Coronary artery (tissue), 2 donors: Measurements from ENCODE around the gene RAVER1.

Source experiments
- DNase-seq: peaks from one replicate; pipeline ENCODE4 v3.0.0-alpha.2; 2017; ENCODE audit warnings: low spot score
- H3K27ac ChIP-seq, 2 donors: fragments of 200-600 bp; sonication (generic); one replicate each; pipeline ENCODE4 v1.5.1; 2016 to 2019
- H3K4me3 ChIP-seq: fragments of 200-600 bp; sonication (generic); 2 replicates; pipeline ENCODE4 v1.5.1; 2016; ENCODE audit warnings: mild to moderate bottlenecking, moderate library complexity
- TF ChIP-seq, protein P1 (sequence below): fragments of 200-600 bp; sonication (generic); IDR thresholded peaks from one replicate; pipeline ENCODE4 v1.5.1; 2019; ENCODE audit warnings: antibody characterized with exemption

Gene RAVER1

DNA sequence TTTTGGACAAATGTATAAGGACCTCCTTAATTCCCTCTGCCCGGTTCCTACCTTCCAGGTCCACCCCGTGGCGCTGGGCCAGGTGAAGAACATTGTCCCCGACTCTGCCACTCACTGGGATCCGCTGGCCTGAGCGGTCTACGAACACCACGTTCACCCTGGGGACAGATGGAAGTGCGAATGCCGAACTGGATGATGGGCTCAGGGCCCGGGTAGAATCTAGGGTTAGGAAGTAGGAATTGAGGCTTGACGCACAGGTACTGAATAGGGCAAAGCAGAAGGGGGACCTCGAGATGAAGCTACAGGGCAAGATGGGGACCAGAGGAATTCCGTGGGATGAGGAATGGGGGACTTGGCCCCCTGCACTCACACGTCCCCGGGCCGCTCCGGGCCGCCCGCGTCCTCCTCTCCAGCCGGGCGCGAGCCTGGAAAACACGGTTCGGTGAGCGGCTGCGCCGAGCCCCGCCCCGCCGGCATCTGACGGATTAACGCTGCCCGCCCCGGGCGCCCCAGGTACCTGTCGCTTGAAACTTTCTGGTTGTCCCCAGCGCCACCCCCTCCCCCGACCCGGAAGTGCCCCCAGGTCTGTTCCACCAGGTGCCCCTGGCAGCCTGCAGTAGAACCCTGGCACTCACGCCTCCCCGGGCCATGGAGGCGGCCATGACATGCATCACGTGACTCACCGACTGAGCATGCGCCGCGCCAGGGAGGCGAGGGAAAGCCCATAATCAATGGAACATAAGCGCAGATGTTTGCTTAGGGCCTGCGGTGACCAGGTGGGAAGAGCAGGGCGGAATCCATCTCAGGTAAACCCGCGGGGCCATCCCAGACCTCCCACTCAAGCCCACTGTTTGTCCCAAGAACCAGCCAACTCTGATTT lies 17.8 kb downstream of the RAVER1 start, which contains the start of gene FDX2:
TSS of gene FDX2 (minus strand) at position 681 of the 880 bp plus-strand sequence. CDS start at position 662, 19 bp downstream.
- DNase-seq, result no peak
- peak within 1 kb of the TSS; percentile 85 for H3K4me3 ChIP-seq
- H3K27ac ChIP-seq, result peak within 1 kb of the TSS; percentile 9 to 63
- TF ChIP-seq, protein P1, sequence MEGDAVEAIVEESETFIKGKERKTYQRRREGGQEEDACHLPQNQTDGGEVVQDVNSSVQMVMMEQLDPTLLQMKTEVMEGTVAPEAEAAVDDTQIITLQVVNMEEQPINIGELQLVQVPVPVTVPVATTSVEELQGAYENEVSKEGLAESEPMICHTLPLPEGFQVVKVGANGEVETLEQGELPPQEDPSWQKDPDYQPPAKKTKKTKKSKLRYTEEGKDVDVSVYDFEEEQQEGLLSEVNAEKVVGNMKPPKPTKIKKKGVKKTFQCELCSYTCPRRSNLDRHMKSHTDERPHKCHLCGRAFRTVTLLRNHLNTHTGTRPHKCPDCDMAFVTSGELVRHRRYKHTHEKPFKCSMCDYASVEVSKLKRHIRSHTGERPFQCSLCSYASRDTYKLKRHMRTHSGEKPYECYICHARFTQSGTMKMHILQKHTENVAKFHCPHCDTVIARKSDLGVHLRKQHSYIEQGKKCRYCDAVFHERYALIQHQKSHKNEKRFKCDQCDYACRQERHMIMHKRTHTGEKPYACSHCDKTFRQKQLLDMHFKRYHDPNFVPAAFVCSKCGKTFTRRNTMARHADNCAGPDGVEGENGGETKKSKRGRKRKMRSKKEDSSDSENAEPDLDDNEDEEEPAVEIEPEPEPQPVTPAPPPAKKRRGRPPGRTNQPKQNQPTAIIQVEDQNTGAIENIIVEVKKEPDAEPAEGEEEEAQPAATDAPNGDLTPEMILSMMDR, result no peak

DNA sequence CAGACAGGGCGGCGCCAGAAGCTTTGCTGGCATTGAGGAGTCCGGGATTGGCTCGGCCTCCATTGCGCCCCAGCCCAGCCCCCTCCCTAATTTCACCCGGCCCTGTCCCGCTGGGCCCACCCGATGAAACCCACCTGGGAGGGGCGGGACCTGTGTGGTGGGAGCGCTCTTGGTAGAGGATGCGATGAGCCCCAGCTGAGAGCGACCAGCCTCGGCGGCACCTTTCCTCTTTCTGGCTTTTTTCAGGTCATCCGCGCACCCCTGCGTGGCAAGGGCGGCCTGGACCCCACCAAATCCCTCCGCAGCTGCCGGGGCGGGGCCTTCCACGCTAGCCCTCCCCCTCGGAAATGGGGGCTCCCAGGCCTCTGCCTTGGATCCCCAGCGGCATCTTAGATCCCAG lies 23.9 kb downstream of the RAVER1 start, which contains the start of gene ZGLP1:
TSS of gene ZGLP1 (minus strand) at position 393 of the 400 bp plus-strand sequence.
- Histone ChIP-seq H3K27ac (no peak within 1 kb of the TSS), H3K4me3 (no peak within 1 kb of the TSS)
- DNase-seq, result no peak
- TF ChIP-seq, protein P1, result no peak

GRCh38 chr19:10306327-10306726 lies 27.0 kb downstream of the RAVER1 start:
- no peak for DNase-seq
- no peak overlapping the region for H3K27ac ChIP-seq
- H3K4me3 ChIP-seq, result no peak overlapping the region
- TF ChIP-seq, protein P1, result no peak

GRCh38 chr19:10305139-10305806 lies 28.1 kb downstream of the RAVER1 start:
- no peak for DNase-seq
- TF ChIP-seq, protein P1, result no peak
- H3K27ac ChIP-seq, result peak overlapping the region in 1 of 2 donors; percentile 7
- no peak overlapping the region for H3K4me3 ChIP-seq

- Histone ChIP-seq H3K4me3 (no peak overlapping the region), H3K27ac (peak overlapping the region in 1 of 2 donors; percentile 3)
- TF ChIP-seq, protein P1, result no peak
- DNase-seq, result no peak
Measured at GRCh38 chr19:10299545-10300458, 33.5 kb downstream of the RAVER1 start.

- Histone ChIP-seq H3K4me3 (peak overlapping the region; percentile 62), H3K27ac (no peak overlapping the region)
- no peak for DNase-seq
- TF ChIP-seq, protein P1, result no peak
Measured at GRCh38 chr19:10295847-10296591, 37.3 kb downstream of the RAVER1 start.
